ENCODE results near the gene COL20A1. TPM values are rescaled to one million over a fixed set of nuclear protein-coding genes. Genes with fewer than 3 reads are reported as not detected.
"Not testable (repeated sequence)": the region's sequence is repeated elsewhere in the genome, so short reads cannot be mapped to it uniquely, and the experiment has no call there.

COL20A1 gene
- total RNA-seq, 1 donor from 2014 or later = not detected

- no peak for DNase-seq (ENCODE audit: low spot score)
Observed at GRCh38 chr20:63333241-63333836, 40.4 kb downstream of the COL20A1 start.

- no peak for DNase-seq (ENCODE audit: low spot score)
Observed at GRCh38 chr20:63334356-63334755, 41.4 kb downstream of the COL20A1 start.

- DNase-seq (ENCODE audit: low spot score) = not testable (repeated sequence)
Observed at GRCh38 chr20:63335060-63335459, 42.1 kb downstream of the COL20A1 start.

- DNase-seq (ENCODE audit: low spot score) = no peak
Observed at GRCh38 chr20:63335711-63336110, 42.7 kb downstream of the COL20A1 start.

- DNase-seq (ENCODE audit: low spot score) = no peak
Observed at GRCh38 chr20:63336232-63336752, 43.3 kb downstream of the COL20A1 start.

- DNase-seq (ENCODE audit: low spot score) = no peak
Observed at GRCh38 chr20:63337786-63338420, 44.9 kb downstream of the COL20A1 start.

GRCh38 chr20:63339154-63340094 lies 46.4 kb downstream of the COL20A1 start:
- DNase-seq (ENCODE audit: low spot score) = not testable (repeated sequence)

GRCh38 chr20:63340158-63340688 lies 47.2 kb downstream of the COL20A1 start:
- not testable (repeated sequence) for DNase-seq (ENCODE audit: low spot score)

- DNase-seq (ENCODE audit: low spot score) = no peak
Observed at GRCh38 chr20:63342561-63343459, 49.8 kb downstream of the COL20A1 start.

GRCh38 chr20:63343460-63344445 lies 50.8 kb downstream of the COL20A1 start:
- DNase-seq (ENCODE audit: low spot score) = no peak

- DNase-seq (ENCODE audit: low spot score) = no peak
Observed at GRCh38 chr20:63344616-63345327, 51.8 kb downstream of the COL20A1 start.

- no peak for DNase-seq (ENCODE audit: low spot score)
Observed at GRCh38 chr20:63345328-63346100, 52.5 kb downstream of the COL20A1 start.

GRCh38 chr20:63346131-63347080 lies 53.4 kb downstream of the COL20A1 start:
- no peak for DNase-seq (ENCODE audit: low spot score)

GRCh38 chr20:63347081-63347741 lies 54.2 kb downstream of the COL20A1 start:
- DNase-seq (ENCODE audit: low spot score) = no peak

GRCh38 chr20:63347950-63348827 lies 55.2 kb downstream of the COL20A1 start:
- no peak for DNase-seq (ENCODE audit: low spot score)

All from ureter (tissue), 1 donor.